OCI-LY3 (cell line): ENCODE results near the gene LRRC23.

Experiments
- EZH2phosphoT487 ChIP-seq: fragments of 200-600 bp; shearing (Covaris generic); IDR thresholded peaks from 2 replicates; pipeline ENCODE4 v1.6.1; 2018; ENCODE audit warnings: antibody characterized with exemption, mixed run types, low read depth
- TF ChIP-seq, protein P1 (sequence below): fragments of 200-600, 300-600 bp; sonication (generic); IDR thresholded peaks from 2 replicates; pipeline ENCODE4 v1.5.1; 2014; ENCODE audit warnings: antibody characterized with exemption, low read length, low read depth

DNA sequence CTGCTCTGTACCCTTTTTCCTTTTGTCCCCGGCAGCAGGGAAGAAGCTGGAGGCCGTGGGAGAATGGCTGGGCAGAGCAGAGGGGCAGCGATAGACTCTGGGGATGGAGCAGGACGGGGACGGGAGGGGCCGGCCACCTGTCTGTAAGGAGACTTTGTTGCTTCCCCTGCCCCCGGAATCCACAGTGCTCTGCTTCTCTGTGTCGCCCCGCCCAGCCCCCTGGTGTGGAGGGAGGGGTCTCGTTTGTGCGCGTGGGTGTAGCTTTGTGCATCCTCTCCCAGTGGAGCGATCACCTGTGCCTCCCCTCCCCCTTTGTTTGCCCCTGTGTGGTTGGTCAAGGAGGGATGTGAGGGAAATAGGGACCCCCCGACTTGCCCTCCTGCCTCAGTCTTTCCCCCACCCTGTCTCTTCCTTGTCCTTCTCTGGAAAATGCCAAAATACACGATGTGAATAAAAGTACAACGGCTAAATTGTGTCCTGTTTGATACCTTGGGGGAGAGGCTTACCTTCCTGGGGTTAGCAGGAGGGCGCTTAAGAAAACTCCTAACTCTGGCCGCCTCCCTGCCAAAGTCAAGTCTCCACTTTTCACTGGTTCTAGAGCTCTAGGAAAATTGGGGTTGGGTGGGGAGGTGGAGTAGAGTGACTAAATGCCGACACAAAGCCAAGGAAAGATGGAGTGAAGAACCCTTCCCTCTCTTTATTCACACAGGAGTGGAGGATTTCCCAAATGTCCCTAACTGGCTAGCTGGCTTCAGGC is 38.3 kb upstream of the LRRC23 start:
- TF ChIP-seq, protein P1, sequence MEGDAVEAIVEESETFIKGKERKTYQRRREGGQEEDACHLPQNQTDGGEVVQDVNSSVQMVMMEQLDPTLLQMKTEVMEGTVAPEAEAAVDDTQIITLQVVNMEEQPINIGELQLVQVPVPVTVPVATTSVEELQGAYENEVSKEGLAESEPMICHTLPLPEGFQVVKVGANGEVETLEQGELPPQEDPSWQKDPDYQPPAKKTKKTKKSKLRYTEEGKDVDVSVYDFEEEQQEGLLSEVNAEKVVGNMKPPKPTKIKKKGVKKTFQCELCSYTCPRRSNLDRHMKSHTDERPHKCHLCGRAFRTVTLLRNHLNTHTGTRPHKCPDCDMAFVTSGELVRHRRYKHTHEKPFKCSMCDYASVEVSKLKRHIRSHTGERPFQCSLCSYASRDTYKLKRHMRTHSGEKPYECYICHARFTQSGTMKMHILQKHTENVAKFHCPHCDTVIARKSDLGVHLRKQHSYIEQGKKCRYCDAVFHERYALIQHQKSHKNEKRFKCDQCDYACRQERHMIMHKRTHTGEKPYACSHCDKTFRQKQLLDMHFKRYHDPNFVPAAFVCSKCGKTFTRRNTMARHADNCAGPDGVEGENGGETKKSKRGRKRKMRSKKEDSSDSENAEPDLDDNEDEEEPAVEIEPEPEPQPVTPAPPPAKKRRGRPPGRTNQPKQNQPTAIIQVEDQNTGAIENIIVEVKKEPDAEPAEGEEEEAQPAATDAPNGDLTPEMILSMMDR = no peak
- no peak for TF ChIP-seq EZH2phosphoT487
